H9 (cell line): Measurements from ENCODE around the gene MAPK4. TPM values are rescaled to one million over a fixed set of nuclear protein-coding genes. Genes with fewer than 3 reads are reported as not detected.

Source experiments
- DNase-seq: peaks from one replicate; pipeline ENCODE4 v3.0.0-alpha.2; 2017
- H2AFZ ChIP-seq: one replicate; pipeline ENCODE4 v1.6.1; 2013; ENCODE audit warnings: mild to moderate bottlenecking, low read length, control low read depth, moderate library complexity
- H2AK5ac ChIP-seq: 2 replicates; pipeline ENCODE4 v1.6.1; 2013; ENCODE audit warnings: low read length, control low read depth, mixed read lengths; ENCODE audit not compliant: insufficient read length
- H2BK120ac ChIP-seq: one replicate; pipeline ENCODE4 v1.6.1; 2013; ENCODE audit warnings: low read depth, mild to moderate bottlenecking, low read length, control low read depth, inconsistent platforms; ENCODE audit not compliant: poor library complexity, severe bottlenecking
- H2BK12ac ChIP-seq: 2 replicates; pipeline ENCODE4 v1.6.1; 2013; ENCODE audit warnings: low read length, control low read depth, mixed read lengths, low read depth; ENCODE audit not compliant: insufficient read length
- H2BK15ac ChIP-seq: 2 replicates; pipeline ENCODE4 v1.6.1; 2013; ENCODE audit warnings: low read depth, low read length, control low read depth
- H2BK20ac ChIP-seq: one replicate; pipeline ENCODE4 v1.6.1; 2013; ENCODE audit warnings: low read depth, mild to moderate bottlenecking, low read length, control low read depth, inconsistent platforms; ENCODE audit not compliant: poor library complexity, severe bottlenecking
- H2BK5ac ChIP-seq: 2 replicates; pipeline ENCODE4 v1.6.1; 2013; ENCODE audit warnings: low read length, control low read depth, mixed read lengths; ENCODE audit not compliant: insufficient read length
- H3K14ac ChIP-seq: 2 replicates; pipeline ENCODE4 v1.6.1; 2013; ENCODE audit warnings: low read length, control low read depth; ENCODE audit not compliant: insufficient read depth
- H3K18ac ChIP-seq: 2 replicates; pipeline ENCODE4 v1.6.1; 2013; ENCODE audit warnings: low read depth, mild to moderate bottlenecking, mixed read lengths, low read length, control low read depth; ENCODE audit not compliant: insufficient read length
- H3K23ac ChIP-seq: 2 replicates; pipeline ENCODE4 v1.6.1; 2013; ENCODE audit warnings: low read length, control low read depth, mixed read lengths, low read depth; ENCODE audit not compliant: insufficient read length
- H3K23me2 ChIP-seq: 2 replicates; pipeline ENCODE4 v1.6.1; 2013; ENCODE audit warnings: low read depth, mild to moderate bottlenecking, mixed read lengths, low read length, control low read depth; ENCODE audit not compliant: insufficient read length, poor library complexity, severe bottlenecking
- H3K27ac ChIP-seq: 2 replicates; pipeline ENCODE4 v1.5.1; 2013; ENCODE audit warnings: low read length, control low read depth, mixed read lengths, low read depth; ENCODE audit not compliant: insufficient read length
- H3K27me3 ChIP-seq: 2 replicates; pipeline ENCODE4 v1.6.1; 2013; ENCODE audit warnings: low read length, control low read depth, inconsistent platforms; ENCODE audit not compliant: insufficient read depth
- H3K4ac ChIP-seq: 2 replicates; pipeline ENCODE4 v1.6.1; 2013; ENCODE audit warnings: low read depth, mild to moderate bottlenecking, control low read depth, inconsistent platforms, low read length, moderate library complexity
- H3K4me1 ChIP-seq: 2 replicates; pipeline ENCODE4 v1.6.1; 2013; ENCODE audit warnings: low read length, control low read depth, inconsistent platforms; ENCODE audit not compliant: insufficient read depth
- H3K4me2 ChIP-seq: 2 replicates; pipeline ENCODE4 v1.6.1; 2013; ENCODE audit warnings: low read length, control low read depth, mixed read lengths; ENCODE audit not compliant: insufficient read length, insufficient read depth
- H3K56ac ChIP-seq: 2 replicates; pipeline ENCODE4 v1.6.1; 2013; ENCODE audit warnings: low read depth, mild to moderate bottlenecking, mixed read lengths, low read length, control low read depth; ENCODE audit not compliant: insufficient read length
- H3K79me1 ChIP-seq: 2 replicates; pipeline ENCODE4 v1.6.1; 2013; ENCODE audit warnings: low read depth, mild to moderate bottlenecking, moderate library complexity, low read length, control low read depth, inconsistent platforms; ENCODE audit not compliant: insufficient read depth, poor library complexity, severe bottlenecking
- H3K79me2 ChIP-seq: 2 replicates; pipeline ENCODE4 v1.6.1; 2013; ENCODE audit warnings: low read length, control low read depth, inconsistent platforms; ENCODE audit not compliant: insufficient read depth
- H3K9ac ChIP-seq: 2 replicates; pipeline ENCODE4 v1.6.1; 2013; ENCODE audit warnings: low read length, control low read depth, mixed read lengths; ENCODE audit not compliant: insufficient read length; ENCODE audit errors: extremely low read depth
- H3K9me3 ChIP-seq: one replicate; pipeline ENCODE4 v1.6.1; 2013; ENCODE audit warnings: low read depth, low read length, inconsistent platforms; ENCODE audit not compliant: control insufficient read depth
- H3T11ph ChIP-seq: one replicate; pipeline ENCODE4 v1.6.1; 2013; ENCODE audit warnings: mild to moderate bottlenecking, low read length, control low read depth, inconsistent platforms
- H4K20me1 ChIP-seq: one replicate; pipeline ENCODE4 v1.6.1; 2013; ENCODE audit not compliant: control insufficient read depth, insufficient read length, insufficient read depth
- H4K5ac ChIP-seq: 2 replicates; pipeline ENCODE4 v1.6.1; 2013; ENCODE audit warnings: low read depth, mild to moderate bottlenecking, mixed read lengths, low read length, control low read depth; ENCODE audit not compliant: insufficient read length
- H4K8ac ChIP-seq: replicated peaks from 2 replicates; pipeline ENCODE4 v1.6.1; 2013; ENCODE audit warnings: low read length, control low read depth, mixed read lengths, low read depth; ENCODE audit not compliant: insufficient read length
- H4K91ac ChIP-seq: 2 replicates; pipeline ENCODE4 v1.6.1; 2013; ENCODE audit warnings: low read depth, mild to moderate bottlenecking, moderate library complexity, mixed read lengths, low read length, control low read depth; ENCODE audit not compliant: insufficient read length
- H3K27ac Mint-ChIP-seq, 3 experiments: 2 replicates in 2 of 3; 3 replicates in 1 of 3; pipeline ENCODE4 v1.8.0; 2020 to 2021; ENCODE audit warnings: mixed read lengths in 3 of 3, mild to moderate bottlenecking in 1 of 3, moderate library complexity in 1 of 3
- H3K27me3 Mint-ChIP-seq: 2 replicates; pipeline ENCODE4 v1.8.0; 2021; ENCODE audit warnings: low read depth, mild to moderate bottlenecking, moderate library complexity, mixed read lengths
- H3K36me3 Mint-ChIP-seq, 3 experiments: 2 replicates in 2 of 3; 3 replicates in 1 of 3; pipeline ENCODE4 v1.8.0; 2020 to 2021; ENCODE audit warnings: low read depth in 3 of 3, mixed read lengths in 3 of 3; ENCODE audit not compliant: insufficient read depth in 1 of 3
- H3K4me1 Mint-ChIP-seq, 2 experiments: 2 replicates each; pipeline ENCODE4 v1.8.0; 2020; ENCODE audit warnings: mixed read lengths in 2 of 2
- H3K4me3 Mint-ChIP-seq, 2 experiments: 2 replicates in 1 of 2; 3 replicates in 1 of 2; pipeline ENCODE4 v1.8.0; 2020 to 2021; ENCODE audit warnings: mild to moderate bottlenecking in 2 of 2, mixed read lengths in 2 of 2, moderate library complexity in 1 of 2
- H3K9me3 Mint-ChIP-seq, 2 experiments: 2 replicates in 1 of 2; 3 replicates in 1 of 2; pipeline ENCODE4 v1.8.0; 2020; ENCODE audit warnings: mild to moderate bottlenecking in 2 of 2, mixed read lengths in 2 of 2, moderate library complexity in 1 of 2
- CTCF ChIP-seq: fragments of 200-600 bp; sonication (generic); conservative IDR thresholded peaks from 3 replicates; pipeline ENCODE4 v1.8.0; 2021; ENCODE audit warnings: antibody characterized with exemption, mild to moderate bottlenecking
- WGBS: extraction: QIAGEN DNeasy Blood & Tissue Kit; methylation state at CpG from one replicate; pipeline ENCODE4 v1.1.7; 2013; ENCODE audit warnings: missing lambda C conversion rate, low lambda C conversion rate, mixed read lengths; ENCODE audit not compliant: insufficient read length; ENCODE audit errors: extremely low coverage; 5-methylcytosine and 5-hydroxymethylcytosine counted together
- total RNA-seq: library from RNA; stranded (reverse); gene quantifications from 2 replicates; pipeline ENCODE4 v1.2.1, GENCODE V29; 2021

Gene MAPK4
- total RNA-seq, 1 experiment from 2014 or later, result 1.6 TPM

GRCh38 chr18:50545936-50546335 lies 14.0 kb upstream of the MAPK4 start:
- no peak for TF ChIP-seq CTCF
- Mint-ChIP-seq H3K27ac (peak overlapping the region in 1 of 3 experiments; percentile 63; a peak in 1 of 7 replicates), H3K36me3 (peaks cover 0 to 2% (median 0%) of the 10 kb centered on the region in 3 experiments; a peak in 1 of 7 replicates)

More at GRCh38 chr18:50545936-50546335, 14.0 kb upstream of the MAPK4 start:
- Histone ChIP-seq H3K23ac (no peak overlapping the region), H2BK15ac (no peak overlapping the region), H3K79me1 (no peaks in the 10 kb centered on the region), H2AK5ac (no peak overlapping the region), H3K14ac (no peak overlapping the region), H4K5ac (no peak overlapping the region), H2AFZ (no peak overlapping the region), H4K20me1 (no peaks in the 10 kb centered on the region), H3K23me2 (no peaks in the 10 kb centered on the region), H3K27ac (no peak overlapping the region), H3K18ac (no peak overlapping the region), H3K9me3 (no peaks in the 10 kb centered on the region), H2BK120ac (no peak overlapping the region), H2BK20ac (no peak overlapping the region), H3K79me2 (no peaks in the 10 kb centered on the region), H4K91ac (no peak overlapping the region), H3K27me3 (no peaks in the 10 kb centered on the region), H3K4me1 (no peaks in the 10 kb centered on the region), H4K8ac (no peak overlapping the region), H3T11ph (no peak overlapping the region), H3K9ac (no peak overlapping the region), H3K4ac (no peak overlapping the region), H3K4me2 (no peak overlapping the region), H2BK12ac (no peak overlapping the region), H3K56ac (no peak overlapping the region), H2BK5ac (no peak overlapping the region)
- H3K4me1 Mint-ChIP-seq, result peaks cover 0 to 3% of the 10 kb centered on the region in 2 experiments; a peak in 1 of 4 replicates
- DNase-seq, result no peak
- no peaks in the 10 kb centered on the region for H3K9me3 Mint-ChIP-seq
- H3K27me3 Mint-ChIP-seq, result peaks cover 14% of the 10 kb centered on the region
- WGBS, result no CpG with 5 or more reads among the region's 19 CpGs
- H3K4me3 Mint-ChIP-seq, result no peak overlapping the region
